Kidney (tissue), 14 donors: Measurements from ENCODE around the gene KDM1A. TPM values are rescaled to one million over a fixed set of nuclear protein-coding genes. Genes with fewer than 3 reads are reported as not detected.

ENCODE experiments used
- DNase-seq, 5 donors: peaks; one replicate each; pipeline ENCODE4 v3.0.0-alpha.2; 2013 to 2020
- FAIRE-seq: peaks from 2 replicates; lab custom pipeline; 2012; peaks lifted over from hg19 to GRCh38; lab: Jason Lieb, UNC
- H3K27ac ChIP-seq, 2 donors: one replicate each; pipeline ENCODE4 v1.7.0; 2013; ENCODE audit warnings: low read depth in 2 of 2, low read length in 2 of 2, inconsistent platforms in 1 of 2
- H3K27me3 ChIP-seq: one replicate; pipeline ENCODE4 v1.7.1; 2013; ENCODE audit warnings: low read length, inconsistent platforms; ENCODE audit not compliant: control insufficient read depth, insufficient read depth
- H3K36me3 ChIP-seq, 3 donors: one replicate each; pipeline versions ENCODE4 v1.7.0 to v1.7.1; 2013; ENCODE audit warnings: low read length in 3 of 3, control low read depth in 1 of 3, inconsistent platforms in 1 of 3; ENCODE audit not compliant: insufficient read depth in 3 of 3, control insufficient read depth in 2 of 3
- H3K4me1 ChIP-seq, 3 donors: one replicate each; pipeline versions ENCODE4 v1.7.0 to v1.7.1; 2013; ENCODE audit warnings: low read length in 3 of 3, inconsistent platforms in 1 of 3, low read depth in 1 of 3; ENCODE audit not compliant: control insufficient read depth in 2 of 3, insufficient read depth in 2 of 3
- H3K4me3 ChIP-seq, 3 donors: one replicate each; pipeline versions ENCODE4 v1.7.0 to v1.8.1; 2013; ENCODE audit warnings: low read length in 3 of 3, control low read depth in 1 of 3, inconsistent platforms in 1 of 3
- H3K9ac ChIP-seq, 3 donors: one replicate each; pipeline versions ENCODE4 v1.7.0 to v1.7.1; 2013; ENCODE audit warnings: low read length in 3 of 3, control low read depth in 1 of 3, inconsistent platforms in 1 of 3
- H3K9me3 ChIP-seq, 3 donors: one replicate each; pipeline versions ENCODE4 v1.7.0 to v1.7.1; 2013; ENCODE audit warnings: low read length in 3 of 3, control low read depth in 1 of 3, inconsistent platforms in 1 of 3; ENCODE audit not compliant: control insufficient read depth in 2 of 3, insufficient read depth in 1 of 3
- intact Hi-C: fragments of 100-400 bp; cut with DNase I; formaldehyde crosslinking; loops from one replicate; pipeline ENCODE4 v1.11.1; 2022
- polyA plus RNA-seq: library from polyadenylated mRNA; stranded (reverse); fragments of 350-450 nt; fragmentation: Illumina TruSeq; extraction: RNeasy Lipid Tissue Mini Kit (QIAGEN cat#74804); gene quantifications from one replicate; pipeline ENCODE4 v1.2.3, GENCODE V29; 2014; ENCODE audit warnings: low read depth, low replicate concordance; ENCODE audit not compliant: insufficient read depth
- total RNA-seq: library from RNA; stranded (reverse); fragmentation: NEBNext Ultra II Directional; extraction: Animal tissue kit (Norgen Biotek cat#: 25700); gene quantifications from one replicate; pipeline ENCODE4 v1.2.1, GENCODE V29; 2021
- TF ChIP-seq, protein P1 (sequence below): IDR thresholded peaks from 3 replicates; pipeline ENCODE4 v1.5.1; 2012; ENCODE audit warnings: mild to moderate bottlenecking, moderate library complexity, borderline replicate concordance; ENCODE audit not compliant: insufficient read depth; ENCODE audit errors: extremely low read depth
- donor health status: control.
- donor health status: control.
- donor health status: control.
- donor health status: control.
- donor health status: control.
- donor health status: DM: yes; HTN: yes; CAD: no.
- donor health status: Normal renal cell carcinoma (clear cell type).

The KDM1A gene
- total and polyA plus RNA-seq, 2 donors from 2014 or later = 33.3 to 54.4 TPM

DNA sequence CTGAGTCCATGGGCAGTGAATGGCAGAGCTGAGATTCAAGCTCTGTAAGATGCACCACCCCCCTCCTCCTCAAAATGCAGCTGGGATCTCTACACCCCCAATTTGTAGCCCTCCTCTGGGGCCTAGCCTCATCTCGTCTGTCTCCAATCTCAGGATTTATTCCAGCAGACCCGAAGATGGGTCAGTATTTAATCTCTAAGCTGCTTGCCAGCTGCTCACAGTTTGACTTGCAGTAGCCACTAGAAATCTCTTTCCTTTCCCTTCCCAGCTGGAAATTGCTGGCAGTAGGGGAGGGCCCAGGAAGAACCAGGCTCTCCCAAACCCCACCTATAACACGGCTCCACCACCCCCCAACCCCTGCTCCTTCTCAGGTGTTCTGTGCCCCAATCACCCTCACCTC lies 48.1 kb upstream of the KDM1A start:
- Histone ChIP-seq H3K9me3 (peaks cover 0 to 6% (median 0%) of the 10 kb centered on the region in 3 donors), H3K4me1 (no peaks in the 10 kb centered on the region), H3K9ac (no peak overlapping the region), H3K4me3 (no peak overlapping the region), H3K27ac (no peak overlapping the region), H3K27me3 (no peaks in the 10 kb centered on the region), H3K36me3 (no peaks in the 10 kb centered on the region)
- intact Hi-C loops = loop anchor here (10.0 kb wide), 1 partner anchor 214 kb away; no protein-coding TSS in a partner anchor
- FAIRE-seq (no peak), DNase-seq (no peak)
- TF ChIP-seq, protein P1, sequence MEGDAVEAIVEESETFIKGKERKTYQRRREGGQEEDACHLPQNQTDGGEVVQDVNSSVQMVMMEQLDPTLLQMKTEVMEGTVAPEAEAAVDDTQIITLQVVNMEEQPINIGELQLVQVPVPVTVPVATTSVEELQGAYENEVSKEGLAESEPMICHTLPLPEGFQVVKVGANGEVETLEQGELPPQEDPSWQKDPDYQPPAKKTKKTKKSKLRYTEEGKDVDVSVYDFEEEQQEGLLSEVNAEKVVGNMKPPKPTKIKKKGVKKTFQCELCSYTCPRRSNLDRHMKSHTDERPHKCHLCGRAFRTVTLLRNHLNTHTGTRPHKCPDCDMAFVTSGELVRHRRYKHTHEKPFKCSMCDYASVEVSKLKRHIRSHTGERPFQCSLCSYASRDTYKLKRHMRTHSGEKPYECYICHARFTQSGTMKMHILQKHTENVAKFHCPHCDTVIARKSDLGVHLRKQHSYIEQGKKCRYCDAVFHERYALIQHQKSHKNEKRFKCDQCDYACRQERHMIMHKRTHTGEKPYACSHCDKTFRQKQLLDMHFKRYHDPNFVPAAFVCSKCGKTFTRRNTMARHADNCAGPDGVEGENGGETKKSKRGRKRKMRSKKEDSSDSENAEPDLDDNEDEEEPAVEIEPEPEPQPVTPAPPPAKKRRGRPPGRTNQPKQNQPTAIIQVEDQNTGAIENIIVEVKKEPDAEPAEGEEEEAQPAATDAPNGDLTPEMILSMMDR = no peak

DNA sequence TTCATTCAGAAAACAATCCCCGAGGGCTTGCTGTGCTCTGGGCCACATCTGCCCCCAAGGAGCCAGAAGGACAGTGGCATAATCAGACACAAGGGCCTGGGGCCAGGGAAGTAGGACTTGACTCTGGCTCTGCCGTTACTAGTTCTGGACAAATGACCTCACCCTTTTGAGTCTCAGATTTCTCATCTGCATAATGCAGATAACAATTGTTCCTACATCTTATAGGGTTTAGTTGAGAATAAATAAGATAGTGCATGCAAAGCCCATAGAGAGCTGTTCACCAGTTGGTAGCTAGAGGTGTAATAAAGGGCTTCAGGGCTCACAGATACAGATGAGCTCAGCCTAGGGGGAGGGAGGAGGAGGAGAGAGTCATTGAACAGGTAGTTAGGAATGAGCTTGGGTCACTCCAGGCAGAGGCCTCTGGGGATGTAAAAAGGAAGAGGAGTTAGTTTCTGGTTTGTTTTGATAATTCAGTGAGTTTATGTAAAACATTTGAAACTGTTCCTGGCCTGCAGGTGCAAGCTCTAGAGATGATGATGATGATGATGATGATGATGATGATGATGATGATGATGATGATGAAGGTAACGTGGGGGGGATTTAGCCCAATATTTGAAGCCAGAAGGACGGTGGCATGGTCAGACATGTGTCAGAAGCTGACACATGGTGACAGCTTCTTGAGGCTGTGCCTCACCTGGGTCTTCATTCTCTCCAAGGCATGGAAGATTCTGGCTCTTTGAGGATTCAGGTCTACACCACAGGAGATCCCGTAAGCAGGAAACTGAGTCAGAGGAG lies 47.5 kb upstream of the KDM1A start:
- Histone ChIP-seq H3K27ac (no peak overlapping the region), H3K4me3 (no peak overlapping the region), H3K27me3 (no peaks in the 10 kb centered on the region), H3K9me3 (no peaks in the 10 kb centered on the region), H3K4me1 (no peaks in the 10 kb centered on the region), H3K9ac (no peak overlapping the region), H3K36me3 (no peaks in the 10 kb centered on the region)
- TF ChIP-seq, protein P1 = no peak
- FAIRE-seq (no peak), DNase-seq (no peak)
- intact Hi-C loops = loop anchor here (10.0 kb wide), 1 partner anchor 213 kb away; no protein-coding TSS in a partner anchor

DNA sequence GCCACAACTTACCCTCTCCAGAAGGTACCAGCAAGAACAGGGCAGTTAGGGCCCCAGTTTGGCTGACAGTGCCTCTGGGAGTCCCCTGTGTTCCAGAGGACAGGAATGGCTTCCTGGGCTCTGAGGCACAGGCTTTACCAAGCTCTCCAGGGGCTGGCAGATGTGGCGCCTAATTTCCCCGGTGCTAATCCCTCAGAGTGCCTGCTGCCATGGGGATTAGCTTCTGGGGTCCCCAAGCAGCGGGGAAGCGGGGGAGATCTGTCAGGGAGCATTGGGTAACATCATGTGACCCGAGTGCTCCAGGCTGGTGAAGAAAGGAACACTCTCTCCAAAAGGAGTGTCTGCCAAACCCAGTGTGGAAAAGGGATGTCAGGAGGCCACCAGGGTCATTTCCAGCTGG lies 46.5 kb upstream of the KDM1A start, which contains the start of gene LACTBL1:
LACTBL1 (minus strand) TSS at position 107 of the 400 bp plus-strand sequence. CDS start 550 bp downstream, outside the sequence.
- FAIRE-seq = no peak
- H3K4me3 ChIP-seq = no peak within 1 kb of the TSS
- H3K9ac ChIP-seq = no peak within 1 kb of the TSS
- DNase-seq = no peak
- no peak within 1 kb of the TSS for H3K27ac ChIP-seq
- no peaks in the 10 kb centered on the region for H3K4me1 ChIP-seq
- TF ChIP-seq, protein P1 = no peak
- H3K9me3 ChIP-seq = no peaks in the 10 kb centered on the region
- no peaks in the 10 kb centered on the region for H3K36me3 ChIP-seq
- no peaks in the 10 kb centered on the region for H3K27me3 ChIP-seq
- intact Hi-C loops = loop anchor here (10.0 kb wide), 1 partner anchor 212 kb away; no protein-coding TSS in a partner anchor
